ENCODE measurements around the gene IL17C.

Gene IL17C

DNA sequence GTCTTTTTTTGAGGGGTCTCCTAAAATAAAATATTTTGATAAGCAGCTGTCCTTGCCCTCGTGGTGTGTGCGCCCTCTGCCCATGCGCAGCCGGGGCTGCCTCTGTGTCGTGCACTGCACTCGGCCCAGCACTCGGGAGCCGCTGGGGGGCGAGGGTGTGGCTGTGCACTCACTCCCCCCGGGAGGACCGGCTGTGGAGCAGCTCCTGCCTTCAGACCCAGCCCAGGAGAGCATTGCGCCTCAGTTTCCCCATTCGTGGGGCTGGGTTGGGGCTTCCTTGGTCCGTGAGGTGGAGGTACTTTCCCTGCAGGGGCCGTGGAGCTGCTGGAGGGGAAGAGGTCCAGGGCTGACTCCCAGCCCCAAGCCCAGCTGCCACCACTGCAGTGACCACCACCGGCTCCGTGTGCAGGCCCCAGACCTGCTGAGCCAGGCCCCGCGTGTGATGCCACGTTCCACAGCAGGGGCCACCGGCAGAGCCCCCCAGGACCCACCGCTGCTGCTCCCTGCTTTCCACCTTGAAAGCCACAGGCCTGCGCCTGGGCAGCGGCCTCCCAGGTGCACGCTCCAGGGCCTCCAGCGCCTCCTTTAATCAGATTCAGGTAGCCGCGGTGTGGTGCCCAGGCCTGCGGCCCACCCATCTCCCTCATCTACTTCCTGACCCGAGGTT is 6.3 kb upstream of the IL17C start:
- TF ChIP-seq EZH2 (IDR thresholded peaks at IDR 0.05; ENCODE audit: borderline replicate concordance, low read depth, low read length, severe bottlenecking) (no peak), CTCF (IDR thresholded peaks at IDR 0.05; ENCODE audit: borderline replicate concordance, extremely low read depth, low read length, poor library complexity, severe bottlenecking) (no peak)

GRCh38 chr16:88632587-88632930 is 5.8 kb upstream of the IL17C start:
- Histone ChIP-seq H3K4me2 (ENCODE audit: insufficient read depth, low read length) (no peak overlapping the region), H4K20me1 (ENCODE audit: insufficient read depth, low read length) (peaks cover 17% of the 10 kb centered on the region), H3K27me3 (ENCODE audit: insufficient read depth, low read length, poor library complexity) (no peaks in the 10 kb centered on the region), H3K79me2 (ENCODE audit: insufficient read depth, low read length) (no peaks in the 10 kb centered on the region), H3K36me3 (ENCODE audit: insufficient read depth, low read length) (peaks cover 53% of the 10 kb centered on the region), H3K27ac (ENCODE audit: low read length) (no peak overlapping the region), H3K9ac (ENCODE audit: low read depth, low read length) (no peak overlapping the region), H3K9me3 (ENCODE audit: insufficient read depth, low read length, severe bottlenecking) (no peaks in the 10 kb centered on the region), H3K4me1 (ENCODE audit: insufficient read depth, low read length) (no peaks in the 10 kb centered on the region), H3K4me3 (ENCODE audit: low read depth in 1 of 2, low read length in 2 of 2) (no peak overlapping the region), H2AFZ (ENCODE audit: low read depth, low read length) (no peak overlapping the region)
- ATAC-seq (ENCODE audit: insufficient read depth, low read depth) (no peak), DNase-seq (no peak)
- TF ChIP-seq CTCF (IDR thresholded peaks at IDR 0.05; ENCODE audit: borderline replicate concordance, extremely low read depth, low read length, poor library complexity, severe bottlenecking) (no peak), EZH2 (IDR thresholded peaks at IDR 0.05; ENCODE audit: borderline replicate concordance, low read depth, low read length, severe bottlenecking) (no peak)

More for the DNA sequence above, 6.3 kb upstream of the IL17C start:
- peaks cover 20% of the 10 kb centered on the region for H4K20me1 ChIP-seq (ENCODE audit: insufficient read depth, low read length)
- no peak for ATAC-seq (ENCODE audit: insufficient read depth, low read depth)
- H3K4me3 ChIP-seq (ENCODE audit: low read depth in 1 of 2, low read length in 2 of 2), result no peak overlapping the region
- H3K9ac ChIP-seq (ENCODE audit: low read depth, low read length), result no peak overlapping the region
- no peaks in the 10 kb centered on the region for H3K4me1 ChIP-seq (ENCODE audit: insufficient read depth, low read length)
- no peak overlapping the region for H3K4me2 ChIP-seq (ENCODE audit: insufficient read depth, low read length)
- no peaks in the 10 kb centered on the region for H3K9me3 ChIP-seq (ENCODE audit: insufficient read depth, low read length, severe bottlenecking)
- no peak for DNase-seq
- H3K27ac ChIP-seq (ENCODE audit: low read length), result no peak overlapping the region
- no peaks in the 10 kb centered on the region for H3K27me3 ChIP-seq (ENCODE audit: insufficient read depth, low read length, poor library complexity)
- no peak overlapping the region for H2AFZ ChIP-seq (ENCODE audit: low read depth, low read length)
- no peaks in the 10 kb centered on the region for H3K79me2 ChIP-seq (ENCODE audit: insufficient read depth, low read length)
- H3K36me3 ChIP-seq (ENCODE audit: insufficient read depth, low read length), result peaks cover 58% of the 10 kb centered on the region

DNA sequence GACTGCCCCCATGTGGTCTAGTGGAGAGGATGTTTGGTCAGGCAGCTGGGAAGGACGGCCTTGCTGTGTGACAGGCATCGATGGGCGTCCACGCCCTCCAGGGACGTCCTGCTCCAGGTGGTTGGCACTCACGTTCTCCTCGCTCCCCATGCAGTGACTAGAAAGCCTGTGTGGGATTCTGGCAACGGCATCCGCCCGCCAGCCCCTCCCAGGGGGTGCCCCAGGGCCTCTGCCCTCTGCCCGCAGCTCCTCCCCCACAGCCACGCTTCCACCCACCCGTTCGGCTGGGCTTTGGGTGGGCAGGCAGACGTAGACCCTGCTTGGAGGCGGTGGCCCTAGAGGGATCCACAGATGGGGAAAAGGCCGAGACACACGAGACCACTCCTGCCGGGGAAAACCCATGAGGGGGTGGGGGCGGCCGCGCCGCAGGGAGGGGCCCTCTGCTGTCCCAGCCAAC is 4.7 kb upstream of the IL17C start:
- DNase-seq, result no peak
- H3K4me3 ChIP-seq (ENCODE audit: low read depth in 1 of 2, low read length in 2 of 2), result no peak overlapping the region
- no peak overlapping the region for H3K4me2 ChIP-seq (ENCODE audit: insufficient read depth, low read length)
- H3K27me3 ChIP-seq (ENCODE audit: insufficient read depth, low read length, poor library complexity), result no peaks in the 10 kb centered on the region
- H3K4me1 ChIP-seq (ENCODE audit: insufficient read depth, low read length), result no peaks in the 10 kb centered on the region
- no peak overlapping the region for H2AFZ ChIP-seq (ENCODE audit: low read depth, low read length)
- H3K9ac ChIP-seq (ENCODE audit: low read depth, low read length), result no peak overlapping the region
- H4K20me1 ChIP-seq (ENCODE audit: insufficient read depth, low read length), result peaks cover 17% of the 10 kb centered on the region
- no peaks in the 10 kb centered on the region for H3K79me2 ChIP-seq (ENCODE audit: insufficient read depth, low read length)
- H3K27ac ChIP-seq (ENCODE audit: low read length), result no peak overlapping the region
- ATAC-seq (ENCODE audit: insufficient read depth, low read depth), result no peak; the same call in 2 of the 3 replicates
- H3K9me3 ChIP-seq (ENCODE audit: insufficient read depth, low read length, severe bottlenecking), result no peaks in the 10 kb centered on the region
- H3K36me3 ChIP-seq (ENCODE audit: insufficient read depth, low read length), result peaks cover 42% of the 10 kb centered on the region
- no peak for TF ChIP-seq CTCF (IDR thresholded peaks at IDR 0.05; ENCODE audit: borderline replicate concordance, extremely low read depth, low read length, poor library complexity, severe bottlenecking)
- TF ChIP-seq EZH2 (IDR thresholded peaks at IDR 0.05; ENCODE audit: borderline replicate concordance, low read depth, low read length, severe bottlenecking), result no peak
